OCI-LY7 (cell line): ENCODE measurements around the gene ZNFX1. TPM values are rescaled to one million over a fixed set of nuclear protein-coding genes. Genes with fewer than 3 reads are reported as not detected.
A peak's percentile ranks its signal among the peaks of the same experiment; 100 is the strongest.

Experiments used
- BruUV-seq: library from RNA; stranded (reverse); fragments of 400-500 nt; replicated peaks from 2 replicates; lab custom pipeline; 2021; lab: Mats Ljungman, UMichigan
- CTCF ChIA-PET: fragments of 300-600 bp; sonication (Branson Sonifier 250); formaldehyde crosslinking; loops from one replicate; lab custom pipeline; 2022; ENCODE audit warnings: antibody characterized with exemption; ENCODE audit not compliant: unreplicated experiment; lab: Charles Lee
- POLR2A ChIA-PET: fragments of 300-600 bp; sonication (Branson Sonifier 250); formaldehyde crosslinking; loops from one replicate; lab custom pipeline; 2022; ENCODE audit warnings: antibody characterized with exemption; lab: Charles Lee
- DNase-seq: peaks from one replicate; pipeline ENCODE4 v3.0.0-alpha.2; 2015; ENCODE audit warnings: low spot score
- H2AFZ ChIP-seq: fragments of 200-600 bp; sonication (generic), shearing (Covaris generic); 2 replicates; pipeline ENCODE4 v1.6.1; 2014; ENCODE audit warnings: mild to moderate bottlenecking, antibody characterized with exemption, low read length, moderate library complexity
- H3K27ac ChIP-seq: fragments of 200-600 bp; sonication (generic); 2 replicates; pipeline ENCODE4 v1.5.1; 2014; ENCODE audit warnings: mixed run types, low read depth, mild to moderate bottlenecking, moderate library complexity, low read length, inconsistent platforms; ENCODE audit not compliant: poor library complexity, severe bottlenecking
- H3K36me3 ChIP-seq: fragments of 200-600 bp; sonication (generic); 2 replicates; pipeline ENCODE4 v1.6.1; 2014; ENCODE audit warnings: mild to moderate bottlenecking, antibody characterized with exemption, low read length, moderate library complexity, mixed read lengths; ENCODE audit not compliant: insufficient read depth
- H3K4me1 ChIP-seq: fragments of 200-600 bp; sonication (generic); 2 replicates; pipeline ENCODE4 v1.5.1; 2014; ENCODE audit warnings: mild to moderate bottlenecking, low read length; ENCODE audit not compliant: insufficient read depth, poor library complexity, severe bottlenecking
- H3K4me2 ChIP-seq: fragments of 200-600 bp; sonication (generic); 2 replicates; pipeline ENCODE4 v1.6.1; 2014; ENCODE audit warnings: mild to moderate bottlenecking, low read length
- H3K4me3 ChIP-seq: fragments of 200-600 bp; sonication (generic); 2 replicates; pipeline ENCODE4 v1.5.1; 2014; ENCODE audit warnings: mild to moderate bottlenecking, low read depth, low read length; ENCODE audit not compliant: poor library complexity, severe bottlenecking
- H3K79me2 ChIP-seq: fragments of 200-600 bp; sonication (generic); 2 replicates; pipeline ENCODE4 v1.6.1; 2016; ENCODE audit warnings: low read depth, mild to moderate bottlenecking, low read length, moderate library complexity, mixed read lengths; ENCODE audit not compliant: insufficient read depth
- H3K9me2 ChIP-seq: fragments of 200-600 bp; sonication (generic); 2 replicates; pipeline ENCODE4 v1.6.1; 2016; ENCODE audit warnings: mild to moderate bottlenecking, low read length, mixed read lengths; ENCODE audit not compliant: insufficient read depth
- H3K9me3 ChIP-seq: fragments of 200-600 bp; sonication (generic); 2 replicates; pipeline ENCODE4 v1.6.1; 2014; ENCODE audit warnings: mild to moderate bottlenecking, mixed run types, low read length, mixed read lengths
- H4K20me1 ChIP-seq: fragments of 200-600 bp; sonication (generic); 2 replicates; pipeline ENCODE4 v1.6.1; 2014; ENCODE audit warnings: mild to moderate bottlenecking, antibody characterized with exemption, low read length, moderate library complexity, mixed read lengths; ENCODE audit not compliant: insufficient read depth
- CTCF ChIP-seq: fragments of 200-600 bp; sonication (generic); conservative IDR thresholded peaks from 2 replicates; pipeline ENCODE4 v1.5.1; 2014; ENCODE audit warnings: mild to moderate bottlenecking, antibody characterized with exemption, low read length, moderate library complexity, mixed read lengths
- EZH2phosphoT487 ChIP-seq: fragments of 200-600 bp; sonication (generic); IDR thresholded peaks from 2 replicates; pipeline ENCODE4 v1.6.1; 2018; ENCODE audit warnings: low read depth, borderline replicate concordance, mild to moderate bottlenecking, mixed run types, antibody characterized with exemption, low read length, moderate library complexity, mixed read lengths
- intact Hi-C: fragments of 100-400 bp; cut with micrococcal nuclease; formaldehyde crosslinking; loops from one replicate; pipeline ENCODE4 v1.10.0; 2022; ENCODE audit not compliant: unreplicated experiment
- total RNA-seq, 2 experiments: library from RNA; depleted of rRNA in 1 of 2; stranded (reverse); fragments of >200 nt in 1 of 2; shearing (Covaris generic) in 1 of 2; gene quantifications; 2 replicates each; pipeline ENCODE4 v1.2.3, GENCODE V29; 2014 to 2022

ZNFX1 gene
- total RNA-seq, 2 experiments from 2014 or later, result 15.1 to 17.6 TPM

GRCh38 chr20:49283703-49284625 is 6.1 kb upstream of the ZNFX1 start:
- Histone ChIP-seq H3K27ac (peak overlapping the region; percentile 0), H3K9me2 (no peaks in the 10 kb centered on the region), H4K20me1 (peaks cover 88% of the 10 kb centered on the region), H3K4me2 (peak overlapping the region; percentile 95), H3K79me2 (peaks cover 95% of the 10 kb centered on the region), H2AFZ (no peak overlapping the region), H3K9me3 (no peaks in the 10 kb centered on the region; the same call in 1 of the 2 replicates), H3K36me3 (peaks cover 100% of the 10 kb centered on the region), H3K4me3 (peak overlapping the region; percentile 100), H3K4me1 (peaks cover 72% of the 10 kb centered on the region)
- BruUV-seq, result no TSS peak
- intact Hi-C loops, result no loop called here
- TF ChIP-seq CTCF, result peak; percentile 34; the same call in 1 of the 2 replicates
- no peak for TF ChIP-seq EZH2phosphoT487
- CTCF ChIA-PET, result no interaction called here
- peak; percentile 7 for DNase-seq
- POLR2A ChIA-PET, result interaction anchor here (0.5 to 1.4 kb wide), 2 partner anchors 37 to 1843 kb away, joined by 4 read pairs; no protein-coding TSS in a partner anchor

GRCh38 chr20:49283176-49283702 is 5.4 kb upstream of the ZNFX1 start:
- H2AFZ ChIP-seq, result no peak overlapping the region
- TF ChIP-seq EZH2phosphoT487 (no peak), CTCF (no peak)
- peak overlapping the region; percentile 0 for H3K27ac ChIP-seq
- no peaks in the 10 kb centered on the region; the same call in 1 of the 2 replicates for H3K9me3 ChIP-seq
- peaks cover 72% of the 10 kb centered on the region for H3K4me1 ChIP-seq
- peak overlapping the region; percentile 95 for H3K4me2 ChIP-seq
- ChIA-PET POLR2A (interaction anchor here (0.5 to 1.4 kb wide), 2 partner anchors 37 to 1842 kb away, joined by 4 read pairs; no protein-coding TSS in a partner anchor), CTCF (no interaction called here)
- H4K20me1 ChIP-seq, result peaks cover 85% of the 10 kb centered on the region
- peaks cover 98% of the 10 kb centered on the region for H3K36me3 ChIP-seq
- no TSS peak for BruUV-seq
- intact Hi-C loops, result no loop called here
- H3K79me2 ChIP-seq, result peaks cover 99% of the 10 kb centered on the region
- peak overlapping the region; percentile 100 for H3K4me3 ChIP-seq
- DNase-seq, result peak; percentile 17
- no peaks in the 10 kb centered on the region for H3K9me2 ChIP-seq
